ENCODE data around the gene TPH1.

TPH1 gene

GRCh38 chr11:18012906-18013781 is 32.9 kb downstream of the TPH1 start, which contains the start of gene SERGEF:
Gene SERGEF, minus strand, starts transcription at chr11:18013047. Its CDS starts 37 bp downstream, at chr11:18013010.
- TF ChIP-seq Cebpa-rat (IDR thresholded peaks at IDR 0.05) = no peak
- no peaks in the 10 kb centered on the region for H3K9me3 ChIP-seq (replicated peaks in 1 of 11)
- H3K27ac ChIP-seq = peak within 1 kb of the TSS; percentile 61 to 84 (median 72)
- H3K4me1 ChIP-seq = peaks cover 16 to 27% (median 22%) of the 10 kb centered on the region in 10 experiments
- H3K4me2 ChIP-seq = peak within 1 kb of the TSS; percentile 81 to 95 (median 92)
- H3K36me3 ChIP-seq = peaks cover 0 to 2% (median 0%) of the 10 kb centered on the region in 11 experiments; a peak in 2 of 22 replicates
- H3K4me3 ChIP-seq = peak within 1 kb of the TSS; percentile 73 to 87 (median 78)
- peak within 1 kb of the TSS; percentile 68 to 86 (median 83) for H3K9ac ChIP-seq
- no peaks in the 10 kb centered on the region for H3K27me3 ChIP-seq
- peaks cover 0 to 28% (median 0%) of the 10 kb centered on the region in 11 experiments; a peak in 6 of 22 replicates for H4K20me1 ChIP-seq

- no peak for TF ChIP-seq Cebpa-rat (IDR thresholded peaks at IDR 0.05)
- Histone ChIP-seq H4K20me1 (peaks cover 0 to 28% (median 0%) of the 10 kb centered on the region in 11 experiments; a peak in 6 of 22 replicates), H3K27ac (peak overlapping the region in 10 of 11 experiments; percentile 61 to 84 (median 74); a peak in 21 of 22 replicates)
These were observed 33.8 kb downstream of the TPH1 start for GRCh38 chr11:18012122-18012905.

GRCh38 chr11:18011633-18012032 is 34.4 kb downstream of the TPH1 start:
- H3K4me1 ChIP-seq = peaks cover 16 to 27% (median 22%) of the 10 kb centered on the region in 10 experiments
- H4K20me1 ChIP-seq = peaks cover 0 to 28% (median 0%) of the 10 kb centered on the region in 11 experiments; a peak in 6 of 22 replicates
- TF ChIP-seq Cebpa-rat (IDR thresholded peaks at IDR 0.05) = no peak
- H3K36me3 ChIP-seq = peaks cover 2 to 17% (median 7%) of the 10 kb centered on the region in 11 experiments
- H3K4me3 ChIP-seq = peak overlapping the region in 8 of 10 experiments; percentile 73 to 87 (median 78); a peak in 12 of 20 replicates
- H3K9ac ChIP-seq = peak overlapping the region in 2 of 11 experiments; percentile 83 to 84; a peak in 2 of 22 replicates
- H3K27me3 ChIP-seq = no peaks in the 10 kb centered on the region
- H3K9me3 ChIP-seq (replicated peaks in 1 of 11) = no peaks in the 10 kb centered on the region
- peak overlapping the region; percentile 81 to 95 (median 92) for H3K4me2 ChIP-seq
- no peak overlapping the region for H3K27ac ChIP-seq

More at GRCh38 chr11:18012122-18012905, 33.8 kb downstream of the TPH1 start:
- peak overlapping the region; percentile 81 to 95 (median 92) for H3K4me2 ChIP-seq
- no peaks in the 10 kb centered on the region for H3K27me3 ChIP-seq
- peaks cover 0 to 10% (median under 1%) of the 10 kb centered on the region in 11 experiments; a peak in 10 of 22 replicates for H3K36me3 ChIP-seq
- H3K4me1 ChIP-seq = peaks cover 16 to 27% (median 22%) of the 10 kb centered on the region in 10 experiments
- H3K9ac ChIP-seq = peak overlapping the region; percentile 68 to 86 (median 83)
- H3K4me3 ChIP-seq = peak overlapping the region; percentile 73 to 87 (median 78)
- H3K9me3 ChIP-seq (replicated peaks in 1 of 11) = no peaks in the 10 kb centered on the region

- Histone ChIP-seq H3K4me2 (peak overlapping the region in 8 of 11 experiments; percentile 81 to 95 (median 93); a peak in 11 of 22 replicates), H4K20me1 (peaks cover 0 to 28% (median 0%) of the 10 kb centered on the region in 11 experiments; a peak in 6 of 22 replicates), H3K4me3 (no peak overlapping the region), H3K36me3 (peaks cover 8 to 22% (median 13%) of the 10 kb centered on the region in 11 experiments), H3K9ac (no peak overlapping the region), H3K9me3 (replicated peaks in 1 of 11) (no peaks in the 10 kb centered on the region), H3K27ac (no peak overlapping the region), H3K27me3 (no peaks in the 10 kb centered on the region), H3K4me1 (peaks cover 16 to 27% (median 22%) of the 10 kb centered on the region in 10 experiments)
- no peak for TF ChIP-seq Cebpa-rat (IDR thresholded peaks at IDR 0.05)
These were observed 35.0 kb downstream of the TPH1 start for GRCh38 chr11:18010977-18011586.

GRCh38 chr11:18010121-18010670 is 35.9 kb downstream of the TPH1 start:
- peaks cover 16 to 27% (median 22%) of the 10 kb centered on the region in 10 experiments for H3K4me1 ChIP-seq
- no peak overlapping the region for H3K4me3 ChIP-seq
- peaks cover 0 to 28% (median 0%) of the 10 kb centered on the region in 11 experiments; a peak in 6 of 22 replicates for H4K20me1 ChIP-seq
- peaks cover 17 to 31% (median 22%) of the 10 kb centered on the region in 11 experiments for H3K36me3 ChIP-seq
- H3K27me3 ChIP-seq = no peaks in the 10 kb centered on the region
- no peak for TF ChIP-seq Cebpa-rat (IDR thresholded peaks at IDR 0.05)
- no peak overlapping the region for H3K4me2 ChIP-seq
- no peak overlapping the region for H3K9ac ChIP-seq
- no peak overlapping the region for H3K27ac ChIP-seq
- no peaks in the 10 kb centered on the region for H3K9me3 ChIP-seq (replicated peaks in 1 of 11)

GRCh38 chr11:18005376-18006129 is 40.5 kb downstream of the TPH1 start:
- Histone ChIP-seq H3K9me3 (replicated peaks in 1 of 11) (no peaks in the 10 kb centered on the region), H3K9ac (no peak overlapping the region), H4K20me1 (peaks cover 0 to 20% (median 0%) of the 10 kb centered on the region in 11 experiments; a peak in 6 of 22 replicates), H3K4me3 (no peak overlapping the region), H3K27ac (no peak overlapping the region), H3K4me2 (no peak overlapping the region), H3K27me3 (no peaks in the 10 kb centered on the region), H3K36me3 (peaks cover 58 to 77% (median 67%) of the 10 kb centered on the region in 11 experiments), H3K4me1 (no peaks in the 10 kb centered on the region)
- no peak for TF ChIP-seq Cebpa-rat (IDR thresholded peaks at IDR 0.05)

- no peak overlapping the region for H3K4me3 ChIP-seq
- no peak overlapping the region for H3K9ac ChIP-seq
- no peaks in the 10 kb centered on the region for H3K9me3 ChIP-seq (replicated peaks in 1 of 11)
- no peak for TF ChIP-seq Cebpa-rat (IDR thresholded peaks at IDR 0.05)
- no peaks in the 10 kb centered on the region for H4K20me1 ChIP-seq
- H3K4me1 ChIP-seq = no peaks in the 10 kb centered on the region
- no peak overlapping the region for H3K4me2 ChIP-seq
- peaks cover 79 to 98% (median 91%) of the 10 kb centered on the region in 11 experiments for H3K36me3 ChIP-seq
- no peaks in the 10 kb centered on the region for H3K27me3 ChIP-seq
- no peak overlapping the region for H3K27ac ChIP-seq
These were observed 44.9 kb downstream of the TPH1 start for GRCh38 chr11:18001191-18001590.
